ENCODE data around the gene STAT2. TPM values are rescaled to one million over a fixed set of nuclear protein-coding genes. Genes with fewer than 3 reads are reported as not detected.
"Not testable (repeated sequence)": the region's sequence is repeated elsewhere in the genome, so short reads cannot be mapped to it uniquely, and the experiment has no call there.

The STAT2 gene
- total RNA-seq, 1 donor from 2014 or later: 74.7 TPM

- H3K9me3 Mint-ChIP-seq (ENCODE audit: unreplicated experiment): peaks cover 4% of the 10 kb centered on the region
- no peak for TF ChIP-seq CTCF (IDR thresholded peaks at IDR 0.05; ENCODE audit: partially characterized antibody, unreplicated experiment)
- H3K4me1 Mint-ChIP-seq (ENCODE audit: low read depth, unreplicated experiment): peaks cover 6% of the 10 kb centered on the region
- no peak overlapping the region for H3K27ac Mint-ChIP-seq (ENCODE audit: unreplicated experiment)
- peaks cover 11% of the 10 kb centered on the region for H3K27me3 Mint-ChIP-seq (ENCODE audit: unreplicated experiment)
- no peak for DNase-seq
- no peaks in the 10 kb centered on the region for H3K36me3 Mint-ChIP-seq (ENCODE audit: unreplicated experiment)
- H3K4me3 Mint-ChIP-seq (ENCODE audit: unreplicated experiment): peak overlapping the region; percentile 87
Observed at GRCh38 chr12:56361487-56362129, 1.7 kb upstream of the STAT2 start.

GRCh38 chr12:56358836-56359532 lies 923 bp downstream of the STAT2 start:
- Mint-ChIP-seq H3K4me3 (ENCODE audit: unreplicated experiment) (peak overlapping the region; percentile 87), H3K4me1 (ENCODE audit: low read depth, unreplicated experiment) (peaks cover 6% of the 10 kb centered on the region), H3K27me3 (ENCODE audit: unreplicated experiment) (peaks cover 8% of the 10 kb centered on the region), H3K27ac (ENCODE audit: unreplicated experiment) (peak overlapping the region; percentile 19), H3K36me3 (ENCODE audit: unreplicated experiment) (no peaks in the 10 kb centered on the region), H3K9me3 (ENCODE audit: unreplicated experiment) (peaks cover 4% of the 10 kb centered on the region)
- DNase-seq: no peak
- TF ChIP-seq CTCF (IDR thresholded peaks at IDR 0.05; ENCODE audit: partially characterized antibody, unreplicated experiment): no peak

- Mint-ChIP-seq H3K27me3 (ENCODE audit: unreplicated experiment) (no peaks in the 10 kb centered on the region), H3K9me3 (ENCODE audit: unreplicated experiment) (no peaks in the 10 kb centered on the region), H3K4me3 (ENCODE audit: unreplicated experiment) (no peak overlapping the region), H3K4me1 (ENCODE audit: low read depth, unreplicated experiment) (no peaks in the 10 kb centered on the region), H3K36me3 (ENCODE audit: unreplicated experiment) (no peaks in the 10 kb centered on the region), H3K27ac (ENCODE audit: unreplicated experiment) (no peak overlapping the region)
- no peak for TF ChIP-seq CTCF (IDR thresholded peaks at IDR 0.05; ENCODE audit: partially characterized antibody, unreplicated experiment)
- no peak for DNase-seq
Observed at GRCh38 chr12:56351325-56351724, 8.6 kb downstream of the STAT2 start.

- no peak for TF ChIP-seq CTCF (IDR thresholded peaks at IDR 0.05; ENCODE audit: partially characterized antibody, unreplicated experiment)
- Mint-ChIP-seq H3K27me3 (ENCODE audit: unreplicated experiment) (no peaks in the 10 kb centered on the region), H3K36me3 (ENCODE audit: unreplicated experiment) (no peaks in the 10 kb centered on the region), H3K4me1 (ENCODE audit: low read depth, unreplicated experiment) (no peaks in the 10 kb centered on the region), H3K27ac (ENCODE audit: unreplicated experiment) (no peak overlapping the region), H3K4me3 (ENCODE audit: unreplicated experiment) (no peak overlapping the region), H3K9me3 (ENCODE audit: unreplicated experiment) (no peaks in the 10 kb centered on the region)
- DNase-seq: no peak
Observed at GRCh38 chr12:56350662-56351061, 9.2 kb downstream of the STAT2 start.

GRCh38 chr12:56348776-56349175 lies 11.1 kb downstream of the STAT2 start:
- Mint-ChIP-seq H3K4me1 (ENCODE audit: low read depth, unreplicated experiment) (no peaks in the 10 kb centered on the region), H3K4me3 (ENCODE audit: unreplicated experiment) (no peak overlapping the region), H3K27me3 (ENCODE audit: unreplicated experiment) (no peaks in the 10 kb centered on the region), H3K36me3 (ENCODE audit: unreplicated experiment) (no peaks in the 10 kb centered on the region), H3K27ac (ENCODE audit: unreplicated experiment) (no peak overlapping the region), H3K9me3 (ENCODE audit: unreplicated experiment) (no peaks in the 10 kb centered on the region)
- TF ChIP-seq CTCF (IDR thresholded peaks at IDR 0.05; ENCODE audit: partially characterized antibody, unreplicated experiment): no peak
- no peak for DNase-seq

- not testable (repeated sequence) for H3K4me3 Mint-ChIP-seq (ENCODE audit: unreplicated experiment); H3K4me1 Mint-ChIP-seq (ENCODE audit: low read depth, unreplicated experiment); H3K36me3 Mint-ChIP-seq (ENCODE audit: unreplicated experiment); DNase-seq; H3K27me3 Mint-ChIP-seq (ENCODE audit: unreplicated experiment); H3K9me3 Mint-ChIP-seq (ENCODE audit: unreplicated experiment)
- H3K27ac Mint-ChIP-seq (ENCODE audit: unreplicated experiment): peak overlapping the region; percentile 33
Observed at GRCh38 chr12:56347255-56347654, 12.7 kb downstream of the STAT2 start.
